Breast epithelium (tissue), 4 donors: ENCODE results near the gene AHCYL2. TPM values are rescaled to one million over a fixed set of nuclear protein-coding genes. Genes with fewer than 3 reads are reported as not detected.

Source experiments
- DNase-seq, 2 donors: peaks; one replicate each; pipeline ENCODE4 v3.0.0-alpha.2; 2019; ENCODE audit warnings: low spot score in 2 of 2
- H3K27ac ChIP-seq, 2 donors: fragments of 200-600 bp; sonication (generic) in 1 of 2; one replicate each; pipeline ENCODE4 v1.5.1; 2016 to 2019; ENCODE audit warnings: mild to moderate bottlenecking in 1 of 2
- H3K27me3 ChIP-seq, 2 donors: fragments of 200-600 bp; sonication (generic) in 1 of 2; one replicate each; pipeline versions ENCODE4 v1.5.1 to v1.6.0; 2017 to 2019; ENCODE audit warnings: control low read depth in 1 of 2, mild to moderate bottlenecking in 1 of 2
- H3K36me3 ChIP-seq: fragments of 200-600 bp; one replicate; pipeline ENCODE4 v1.5.1; 2019
- H3K4me1 ChIP-seq, 2 donors: fragments of 200-600 bp; sonication (generic); one replicate each; pipeline ENCODE4 v1.5.1; 2016 to 2019; ENCODE audit warnings: control low read depth in 1 of 2
- H3K4me3 ChIP-seq, 3 donors: fragments of 200-600 bp; sonication (generic); 1 replicate in 2 of 3; 2 replicates in 1 of 3; pipeline ENCODE4 v1.5.1; 2016 to 2019; ENCODE audit warnings: mild to moderate bottlenecking in 3 of 3, moderate library complexity in 2 of 3
- H3K9me3 ChIP-seq, 2 donors: fragments of 200-600 bp; sonication (generic) in 1 of 2; one replicate each; pipeline ENCODE4 v1.5.1; 2016 to 2019; ENCODE audit warnings: control low read depth in 1 of 2
- CTCF ChIP-seq, 3 donors: fragments of 450-650 bp; IDR thresholded peaks; one replicate each; pipeline ENCODE4 v1.5.1; 2016 to 2017; ENCODE audit warnings: antibody characterized with exemption in 3 of 3, mild to moderate bottlenecking in 3 of 3, moderate library complexity in 3 of 3
- POLR2A ChIP-seq: fragments of 450-650 bp; IDR thresholded peaks from one replicate; pipeline ENCODE4 v1.6.1; 2016; ENCODE audit warnings: antibody characterized with exemption, mild to moderate bottlenecking, moderate library complexity
- POLR2AphosphoS5 ChIP-seq, 3 donors: sonication (generic); formaldehyde crosslinking; IDR thresholded peaks; one replicate each; pipeline ENCODE4 v1.6.1; 2017; ENCODE audit warnings: antibody characterized with exemption in 3 of 3
- intact Hi-C: fragments of 100-400 bp; cut with DNase I; formaldehyde crosslinking; loops from one replicate; pipeline ENCODE4 v1.15.1; 2023; ENCODE audit warnings: low total_unique reads
- total RNA-seq, 3 donors: library from RNA; depleted of rRNA; stranded (reverse); fragments of >200 nt; gene quantifications; one replicate each; pipeline ENCODE4 v1.1.0, GENCODE V29; 2016

Gene AHCYL2
- total RNA-seq, 3 donors from 2014 or later: 19.0 to 24.7 (median 21.8) TPM

- Histone ChIP-seq H3K27me3 (no peaks in the 10 kb centered on the region), H3K36me3 (no peaks in the 10 kb centered on the region), H3K27ac (no peak overlapping the region), H3K4me3 (no peak overlapping the region), H3K9me3 (no peaks in the 10 kb centered on the region), H3K4me1 (no peaks in the 10 kb centered on the region)
- DNase-seq: no peak
- intact Hi-C loops: no loop called here
- no peak for TF ChIP-seq POLR2A
- no peak for TF ChIP-seq POLR2AphosphoS5 (IDR thresholded peaks at IDR 0.05)
- no peak for TF ChIP-seq CTCF (IDR thresholded peaks at IDR 0.05)
Observed at GRCh38 chr7:129423700-129424410, 199.0 kb downstream of the AHCYL2 start.

- H3K4me1 ChIP-seq: no peaks in the 10 kb centered on the region
- H3K27me3 ChIP-seq: no peaks in the 10 kb centered on the region
- H3K4me3 ChIP-seq: no peak overlapping the region
- intact Hi-C loops: no loop called here
- DNase-seq: no peak
- H3K9me3 ChIP-seq: no peaks in the 10 kb centered on the region
- TF ChIP-seq CTCF (IDR thresholded peaks at IDR 0.05): no peak
- TF ChIP-seq POLR2AphosphoS5 (IDR thresholded peaks at IDR 0.05): no peak
- TF ChIP-seq POLR2A: no peak
- H3K27ac ChIP-seq: no peak overlapping the region
- no peaks in the 10 kb centered on the region for H3K36me3 ChIP-seq
Observed at GRCh38 chr7:129426482-129426881, 201.7 kb downstream of the AHCYL2 start.

GRCh38 chr7:129427526-129428045, 202.8 kb downstream of the AHCYL2 start:
- DNase-seq: no peak
- TF ChIP-seq CTCF (IDR thresholded peaks at IDR 0.05): no peak
- no peak for TF ChIP-seq POLR2A
- Histone ChIP-seq H3K9me3 (no peaks in the 10 kb centered on the region), H3K27me3 (no peaks in the 10 kb centered on the region), H3K4me3 (no peak overlapping the region), H3K36me3 (no peaks in the 10 kb centered on the region), H3K4me1 (no peaks in the 10 kb centered on the region), H3K27ac (no peak overlapping the region)
- intact Hi-C loops: no loop called here

- H3K36me3 ChIP-seq: no peaks in the 10 kb centered on the region
- intact Hi-C loops: no loop called here
- H3K4me3 ChIP-seq: no peak overlapping the region
- H3K4me1 ChIP-seq: peaks cover 0 to 3% of the 10 kb centered on the region in 2 donors
- no peak for TF ChIP-seq CTCF (IDR thresholded peaks at IDR 0.05)
- no peak for TF ChIP-seq POLR2AphosphoS5 (IDR thresholded peaks at IDR 0.05)
- TF ChIP-seq POLR2A: no peak
- H3K9me3 ChIP-seq: no peaks in the 10 kb centered on the region
- no peaks in the 10 kb centered on the region for H3K27me3 ChIP-seq
- no peak overlapping the region for H3K27ac ChIP-seq
- no peak for DNase-seq
Observed at GRCh38 chr7:129431911-129432643, 207.2 kb downstream of the AHCYL2 start.
